ENCODE results near the gene HAVCR1.
"Not testable (repeated sequence)": the region's sequence is repeated elsewhere in the genome, so short reads cannot be mapped to it uniquely, and the experiment has no call there.

HAVCR1 gene

GRCh38 chr5:157059093-157059539, at the start of gene HAVCR1:
TSS of gene HAVCR1 (minus strand) at chr5:157059116. CDS start at chr5:157057943, 1,173 bp downstream.
- DNase-seq (ENCODE audit: low read depth), result no peak

- DNase-seq (ENCODE audit: low read depth), result no peak
Observed at GRCh38 chr5:157107508-157107907, 48.6 kb upstream of the HAVCR1 start.

GRCh38 chr5:157106630-157107461, 47.9 kb upstream of the HAVCR1 start:
- no peak for DNase-seq (ENCODE audit: low read depth)

GRCh38 chr5:157100140-157100679, 41.3 kb upstream of the HAVCR1 start:
- DNase-seq (ENCODE audit: low read depth), result peak; percentile 36

GRCh38 chr5:157088342-157088990, 29.6 kb upstream of the HAVCR1 start:
- no peak for DNase-seq (ENCODE audit: low read depth)

GRCh38 chr5:157086751-157087359, 27.9 kb upstream of the HAVCR1 start:
- DNase-seq (ENCODE audit: low read depth), result no peak

- no peak for DNase-seq (ENCODE audit: low read depth)
Observed at GRCh38 chr5:157085930-157086329, 27.0 kb upstream of the HAVCR1 start.

GRCh38 chr5:157080286-157080685, 21.4 kb upstream of the HAVCR1 start:
- DNase-seq (ENCODE audit: low read depth), result no peak

- DNase-seq (ENCODE audit: low read depth), result peak; percentile 6
Observed at GRCh38 chr5:157076558-157076957, 17.6 kb upstream of the HAVCR1 start.

- no peak for DNase-seq (ENCODE audit: low read depth)
Observed at GRCh38 chr5:157072508-157072907, 13.6 kb upstream of the HAVCR1 start.

- no peak for DNase-seq (ENCODE audit: low read depth)
Observed at GRCh38 chr5:157069949-157070348, 11.0 kb upstream of the HAVCR1 start.

GRCh38 chr5:157068785-157069184, 9.9 kb upstream of the HAVCR1 start:
- no peak for DNase-seq (ENCODE audit: low read depth)

- no peak for DNase-seq (ENCODE audit: low read depth)
Observed at GRCh38 chr5:157068339-157068738, 9.4 kb upstream of the HAVCR1 start.

GRCh38 chr5:157067005-157067404, 8.1 kb upstream of the HAVCR1 start:
- no peak for DNase-seq (ENCODE audit: low read depth)

GRCh38 chr5:157066080-157066479, 7.2 kb upstream of the HAVCR1 start:
- no peak for DNase-seq (ENCODE audit: low read depth)

- no peak for DNase-seq (ENCODE audit: low read depth)
Observed at GRCh38 chr5:157063776-157064430, 5.0 kb upstream of the HAVCR1 start.

- no peak for DNase-seq (ENCODE audit: low read depth)
Observed at GRCh38 chr5:157059891-157060290, 975 bp upstream of the HAVCR1 start.

- no peak for DNase-seq (ENCODE audit: low read depth)
Observed at GRCh38 chr5:157057459-157058370, 1.2 kb downstream of the HAVCR1 start.

- not testable (repeated sequence) for DNase-seq (ENCODE audit: low read depth)
Observed at GRCh38 chr5:157056848-157057247, 2.1 kb downstream of the HAVCR1 start.

GRCh38 chr5:157051604-157052245, 7.2 kb downstream of the HAVCR1 start:
- DNase-seq (ENCODE audit: low read depth), result no peak

GRCh38 chr5:157050050-157050449, 8.9 kb downstream of the HAVCR1 start:
- DNase-seq (ENCODE audit: low read depth), result no peak

Measured in GM04503 (cell line).